ENCODE results near the gene CBX1. TPM values are rescaled to one million over a fixed set of nuclear protein-coding genes. Genes with fewer than 3 reads are reported as not detected.

The CBX1 gene
- total and polyA plus RNA-seq, 2 of the 13 experiments (the other 11 are each of a cell fraction or from before 2014, with no cell fraction given): 17.8 to 108 TPM

DNA sequence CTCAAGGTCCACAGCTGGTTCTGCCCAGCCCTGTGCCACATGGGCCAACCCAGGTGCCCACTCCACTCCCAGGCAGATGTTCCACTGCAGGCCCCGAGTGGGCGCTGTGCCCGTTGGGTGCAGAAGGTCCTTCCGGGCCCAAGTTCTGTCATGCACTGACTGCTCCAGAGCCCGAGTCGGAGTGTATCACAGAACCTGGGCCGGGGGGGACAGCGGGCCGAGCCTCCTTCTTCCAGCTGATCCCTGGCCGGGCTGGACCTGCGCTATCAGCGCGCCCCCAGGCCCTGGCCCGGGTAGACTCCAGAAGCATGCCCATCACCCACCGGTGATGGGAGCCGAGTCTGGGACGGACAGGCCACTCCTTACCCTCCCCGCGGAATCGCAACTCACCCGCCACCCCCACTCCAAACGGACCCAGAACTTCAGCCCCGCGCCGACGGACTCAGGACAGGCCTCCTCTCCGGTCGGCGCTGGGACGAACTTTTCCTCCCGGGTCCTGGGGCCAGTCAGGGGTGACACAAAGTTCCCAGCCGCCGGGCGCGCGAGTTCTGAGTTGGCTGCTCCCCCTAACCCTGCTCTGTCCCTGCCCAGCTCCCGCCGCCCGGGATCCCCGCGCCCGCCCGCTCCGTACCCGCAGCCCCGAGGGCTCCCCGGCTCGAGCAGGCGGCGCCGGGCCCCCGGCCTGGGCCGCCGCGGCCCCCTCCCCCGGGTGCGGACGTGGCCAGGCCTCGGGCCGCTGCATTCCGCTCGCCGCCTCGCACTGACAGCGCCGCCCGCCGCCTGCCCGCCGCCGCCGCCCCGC, 64.0 kb downstream of the CBX1 start, which contains the start of gene COPZ2 (continued):
- TF ChIP-seq, protein P1, sequence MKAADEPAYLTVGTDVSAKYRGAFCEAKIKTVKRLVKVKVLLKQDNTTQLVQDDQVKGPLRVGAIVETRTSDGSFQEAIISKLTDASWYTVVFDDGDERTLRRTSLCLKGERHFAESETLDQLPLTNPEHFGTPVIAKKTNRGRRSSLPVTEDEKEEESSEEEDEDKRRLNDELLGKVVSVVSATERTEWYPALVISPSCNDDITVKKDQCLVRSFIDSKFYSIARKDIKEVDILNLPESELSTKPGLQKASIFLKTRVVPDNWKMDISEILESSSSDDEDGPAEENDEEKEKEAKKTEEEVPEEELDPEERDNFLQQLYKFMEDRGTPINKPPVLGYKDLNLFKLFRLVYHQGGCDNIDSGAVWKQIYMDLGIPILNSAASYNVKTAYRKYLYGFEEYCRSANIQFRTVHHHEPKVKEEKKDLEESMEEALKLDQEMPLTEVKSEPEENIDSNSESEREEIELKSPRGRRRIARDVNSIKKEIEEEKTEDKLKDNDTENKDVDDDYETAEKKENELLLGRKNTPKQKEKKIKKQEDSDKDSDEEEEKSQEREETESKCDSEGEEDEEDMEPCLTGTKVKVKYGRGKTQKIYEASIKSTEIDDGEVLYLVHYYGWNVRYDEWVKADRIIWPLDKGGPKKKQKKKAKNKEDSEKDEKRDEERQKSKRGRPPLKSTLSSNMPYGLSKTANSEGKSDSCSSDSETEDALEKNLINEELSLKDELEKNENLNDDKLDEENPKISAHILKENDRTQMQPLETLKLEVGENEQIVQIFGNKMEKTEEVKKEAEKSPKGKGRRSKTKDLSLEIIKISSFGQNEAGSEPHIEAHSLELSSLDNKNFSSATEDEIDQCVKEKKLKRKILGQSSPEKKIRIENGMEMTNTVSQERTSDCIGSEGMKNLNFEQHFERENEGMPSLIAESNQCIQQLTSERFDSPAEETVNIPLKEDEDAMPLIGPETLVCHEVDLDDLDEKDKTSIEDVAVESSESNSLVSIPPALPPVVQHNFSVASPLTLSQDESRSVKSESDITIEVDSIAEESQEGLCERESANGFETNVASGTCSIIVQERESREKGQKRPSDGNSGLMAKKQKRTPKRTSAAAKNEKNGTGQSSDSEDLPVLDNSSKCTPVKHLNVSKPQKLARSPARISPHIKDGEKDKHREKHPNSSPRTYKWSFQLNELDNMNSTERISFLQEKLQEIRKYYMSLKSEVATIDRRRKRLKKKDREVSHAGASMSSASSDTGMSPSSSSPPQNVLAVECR (CRISPR knock-in tag; IDR thresholded peaks at IDR 0.05; ENCODE audit: borderline replicate concordance): peak; percentile 83
- TF ChIP-seq RFX5 (IDR thresholded peaks at IDR 0.05; ENCODE audit: low read depth, low read length) (no peak), ZNF460 (CRISPR knock-in tag; IDR thresholded peaks at IDR 0.05; ENCODE audit: borderline replicate concordance) (no peak), ZBTB8A (CRISPR knock-in tag; IDR thresholded peaks at IDR 0.05; ENCODE audit: borderline replicate concordance, low read depth) (no peak), RFXAP (CRISPR knock-in tag; IDR thresholded peaks at IDR 0.05; ENCODE audit: borderline replicate concordance) (no peak; the same call in 1 of the 2 replicates), KLF16 (CRISPR knock-in tag; IDR thresholded peaks at IDR 0.05) (no peak), XRCC5 (optimal IDR thresholded peaks at IDR 0.05; ENCODE audit: low read length) (peak; percentile 75), DPF2 (CRISPR knock-in tag; IDR thresholded peaks at IDR 0.05; ENCODE audit: borderline replicate concordance, low read depth) (no peak), TP53 (CRISPR knock-in tag; conservative IDR thresholded peaks at IDR 0.05) (no peak), MAF1 (CRISPR knock-in tag; IDR thresholded peaks at IDR 0.05; ENCODE audit: borderline replicate concordance) (no peak), KDM3A (CRISPR knock-in tag; IDR thresholded peaks at IDR 0.05; ENCODE audit: low read depth) (peak; percentile 61; the same call in 1 of the 2 replicates), SIN3B (IDR thresholded peaks at IDR 0.05; ENCODE audit: low read length) (no peak), NRL (CRISPR knock-in tag; IDR thresholded peaks at IDR 0.05; ENCODE audit: borderline replicate concordance) (peak; percentile 14; the same call in 1 of the 2 replicates)
- TF ChIP-seq, protein P2, sequence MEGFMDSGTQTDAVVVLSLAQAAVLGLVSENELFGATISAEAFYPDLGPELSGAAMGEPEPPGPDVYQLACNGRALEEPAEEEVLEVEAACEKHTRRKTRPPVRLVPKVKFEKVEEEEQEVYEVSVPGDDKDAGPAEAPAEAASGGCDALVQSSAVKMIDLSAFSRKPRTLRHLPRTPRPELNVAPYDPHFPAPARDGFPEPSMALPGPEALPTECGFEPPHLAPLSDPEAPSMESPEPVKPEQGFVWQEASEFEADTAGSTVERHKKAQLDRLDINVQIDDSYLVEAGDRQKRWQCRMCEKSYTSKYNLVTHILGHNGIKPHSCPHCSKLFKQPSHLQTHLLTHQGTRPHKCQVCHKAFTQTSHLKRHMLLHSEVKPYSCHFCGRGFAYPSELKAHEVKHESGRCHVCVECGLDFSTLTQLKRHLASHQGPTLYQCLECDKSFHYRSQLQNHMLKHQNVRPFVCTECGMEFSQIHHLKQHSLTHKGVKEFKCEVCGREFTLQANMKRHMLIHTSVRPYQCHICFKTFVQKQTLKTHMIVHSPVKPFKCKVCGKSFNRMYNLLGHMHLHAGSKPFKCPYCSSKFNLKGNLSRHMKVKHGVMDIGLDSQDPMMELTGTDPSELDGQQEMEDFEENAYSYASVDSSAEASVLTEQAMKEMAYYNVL (CRISPR knock-in tag; IDR thresholded peaks at IDR 0.05; ENCODE audit: borderline replicate concordance): 0 out of 2 replicates have a peak, but pooled peaks have one; percentile 25
- TF ChIP-seq, protein P3, sequence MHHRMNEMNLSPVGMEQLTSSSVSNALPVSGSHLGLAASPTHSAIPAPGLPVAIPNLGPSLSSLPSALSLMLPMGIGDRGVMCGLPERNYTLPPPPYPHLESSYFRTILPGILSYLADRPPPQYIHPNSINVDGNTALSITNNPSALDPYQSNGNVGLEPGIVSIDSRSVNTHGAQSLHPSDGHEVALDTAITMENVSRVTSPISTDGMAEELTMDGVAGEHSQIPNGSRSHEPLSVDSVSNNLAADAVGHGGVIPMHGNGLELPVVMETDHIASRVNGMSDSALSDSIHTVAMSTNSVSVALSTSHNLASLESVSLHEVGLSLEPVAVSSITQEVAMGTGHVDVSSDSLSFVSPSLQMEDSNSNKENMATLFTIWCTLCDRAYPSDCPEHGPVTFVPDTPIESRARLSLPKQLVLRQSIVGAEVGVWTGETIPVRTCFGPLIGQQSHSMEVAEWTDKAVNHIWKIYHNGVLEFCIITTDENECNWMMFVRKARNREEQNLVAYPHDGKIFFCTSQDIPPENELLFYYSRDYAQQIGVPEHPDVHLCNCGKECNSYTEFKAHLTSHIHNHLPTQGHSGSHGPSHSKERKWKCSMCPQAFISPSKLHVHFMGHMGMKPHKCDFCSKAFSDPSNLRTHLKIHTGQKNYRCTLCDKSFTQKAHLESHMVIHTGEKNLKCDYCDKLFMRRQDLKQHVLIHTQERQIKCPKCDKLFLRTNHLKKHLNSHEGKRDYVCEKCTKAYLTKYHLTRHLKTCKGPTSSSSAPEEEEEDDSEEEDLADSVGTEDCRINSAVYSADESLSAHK (CRISPR knock-in tag; IDR thresholded peaks at IDR 0.05; ENCODE audit: borderline replicate concordance): no peak
- TF ChIP-seq, protein P4, sequence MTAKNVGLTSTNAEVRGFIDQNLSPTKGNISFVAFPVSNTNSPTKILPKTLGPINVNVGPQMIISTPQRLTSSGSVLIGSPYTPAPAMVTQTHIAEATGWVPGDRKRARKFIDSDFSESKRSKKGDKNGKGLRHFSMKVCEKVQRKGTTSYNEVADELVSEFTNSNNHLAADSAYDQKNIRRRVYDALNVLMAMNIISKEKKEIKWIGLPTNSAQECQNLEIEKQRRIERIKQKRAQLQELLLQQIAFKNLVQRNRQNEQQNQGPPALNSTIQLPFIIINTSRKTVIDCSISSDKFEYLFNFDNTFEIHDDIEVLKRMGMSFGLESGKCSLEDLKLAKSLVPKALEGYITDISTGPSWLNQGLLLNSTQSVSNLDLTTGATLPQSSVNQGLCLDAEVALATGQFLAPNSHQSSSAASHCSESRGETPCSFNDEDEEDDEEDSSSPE (CRISPR knock-in tag; IDR thresholded peaks at IDR 0.05): no peak
- TF ChIP-seq, protein P5, sequence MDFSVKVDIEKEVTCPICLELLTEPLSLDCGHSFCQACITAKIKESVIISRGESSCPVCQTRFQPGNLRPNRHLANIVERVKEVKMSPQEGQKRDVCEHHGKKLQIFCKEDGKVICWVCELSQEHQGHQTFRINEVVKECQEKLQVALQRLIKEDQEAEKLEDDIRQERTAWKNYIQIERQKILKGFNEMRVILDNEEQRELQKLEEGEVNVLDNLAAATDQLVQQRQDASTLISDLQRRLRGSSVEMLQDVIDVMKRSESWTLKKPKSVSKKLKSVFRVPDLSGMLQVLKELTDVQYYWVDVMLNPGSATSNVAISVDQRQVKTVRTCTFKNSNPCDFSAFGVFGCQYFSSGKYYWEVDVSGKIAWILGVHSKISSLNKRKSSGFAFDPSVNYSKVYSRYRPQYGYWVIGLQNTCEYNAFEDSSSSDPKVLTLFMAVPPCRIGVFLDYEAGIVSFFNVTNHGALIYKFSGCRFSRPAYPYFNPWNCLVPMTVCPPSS (IDR thresholded peaks at IDR 0.05): no peak
